AG09309 (cell line): ENCODE data around the gene ALDH4A1.

Source experiments
- DNase-seq: peaks from one replicate; pipeline ENCODE4 v3.0.0-alpha.2; 2010; ENCODE audit warnings: low read depth
- H3K4me3 ChIP-seq: 2 replicates; pipeline ENCODE4 v1.5.1; 2011; ENCODE audit warnings: mild to moderate bottlenecking, low read depth, low read length, moderate library complexity; ENCODE audit not compliant: control insufficient read depth
- CTCF ChIP-seq: IDR thresholded peaks from 2 replicates; pipeline ENCODE4 v1.5.1; 2011; ENCODE audit warnings: mild to moderate bottlenecking, low read depth, low read length, inconsistent platforms; ENCODE audit not compliant: insufficient read depth, control insufficient read depth; ENCODE audit errors: missing control alignments

ALDH4A1 gene

GRCh38 chr1:18861590-18861989 is 40.8 kb downstream of the ALDH4A1 start:
- no peak overlapping the region for H3K4me3 ChIP-seq
- TF ChIP-seq CTCF, result no peak
- no peak for DNase-seq

- TF ChIP-seq CTCF, result no peak
- DNase-seq, result no peak
- H3K4me3 ChIP-seq, result no peak overlapping the region
Measured at GRCh38 chr1:18861082-18861481, 41.3 kb downstream of the ALDH4A1 start.

- H3K4me3 ChIP-seq, result no peak within 1 kb of the TSS
- no peak for DNase-seq
- no peak for TF ChIP-seq CTCF
Measured at GRCh38 chr1:18859560-18859959, 42.8 kb downstream of the ALDH4A1 start, which contains the start of gene TAS1R2. TSS of gene TAS1R2 (minus strand) at chr1:18859660. CDS start at chr1:18859660, 0 bp downstream.

- no peak for DNase-seq
- TF ChIP-seq CTCF, result no peak
Measured at GRCh38 chr1:18858070-18858688, 44.2 kb downstream of the ALDH4A1 start.

GRCh38 chr1:18856435-18856834 is 45.9 kb downstream of the ALDH4A1 start:
- TF ChIP-seq CTCF, result no peak
- DNase-seq, result no peak
- H3K4me3 ChIP-seq, result no peak overlapping the region

More at GRCh38 chr1:18858070-18858688, 44.2 kb downstream of the ALDH4A1 start:
- H3K4me3 ChIP-seq, result no peak overlapping the region

GRCh38 chr1:18855573-18855972 is 46.8 kb downstream of the ALDH4A1 start:
- no peak for TF ChIP-seq CTCF
- DNase-seq, result no peak
- no peak overlapping the region for H3K4me3 ChIP-seq
